PFSK-1 (cell line): ENCODE data around the gene FBXO27.

Source experiments
- POLR2AphosphoS5 ChIP-seq: IDR thresholded peaks from 2 replicates; pipeline ENCODE4 v1.6.1; 2012; ENCODE audit warnings: low read depth, mild to moderate bottlenecking, control low read depth, low read length, moderate library complexity
- REST ChIP-seq, 2 experiments: IDR thresholded peaks; 2 replicates each; pipeline versions ENCODE4 v1.6.1 to v1.8.0; 2011 to 2012; ENCODE audit warnings: low read depth in 2 of 2, low read length in 2 of 2, control low read depth in 1 of 2, inconsistent platforms in 1 of 2, mild to moderate bottlenecking in 1 of 2, moderate library complexity in 1 of 2; ENCODE audit not compliant: insufficient read depth in 1 of 2
- TAF1 ChIP-seq: IDR thresholded peaks from 2 replicates; pipeline ENCODE4 v1.6.1; 2012; ENCODE audit warnings: low read length, control low read depth, borderline replicate concordance; ENCODE audit not compliant: insufficient read depth

GRCh38 chr19:39024875-39025641, 7.3 kb downstream of the FBXO27 start:
- TF ChIP-seq REST (IDR thresholded peaks at IDR 0.05; ENCODE audit: insufficient read depth in 1 of 2, low read depth in 2 of 2, low read length in 2 of 2) (no peak), POLR2AphosphoS5 (no peak), TAF1 (no peak)
